ENCODE results near the gene OR2L13.

DNA sequence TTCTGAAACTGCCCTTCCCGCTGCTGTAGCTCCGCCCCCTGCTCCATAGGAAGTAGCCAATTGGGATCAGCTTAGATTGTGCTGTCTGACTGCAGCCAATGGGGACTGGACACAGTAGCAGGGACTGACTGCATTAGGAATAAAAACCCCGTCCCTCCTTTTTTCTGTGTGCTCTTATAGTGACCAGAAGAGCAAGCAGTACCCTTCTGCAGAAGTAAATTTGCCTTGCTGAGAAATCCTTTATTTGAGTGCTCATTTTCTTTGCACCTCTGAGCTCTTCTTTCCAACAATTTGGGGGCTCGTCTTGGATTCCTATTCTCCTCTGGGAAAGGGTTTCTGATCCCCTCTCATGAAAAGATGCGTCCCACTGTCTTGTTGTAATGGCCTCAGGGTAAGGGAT is 16.2 kb downstream of the OR2L13 start:
- TF ChIP-seq CTCF (IDR thresholded peaks at IDR 0.05; ENCODE audit: low read depth, low read length, poor library complexity, severe bottlenecking), result no peak
- no peak for TF ChIP-seq EZH2phosphoT487 (IDR thresholded peaks at IDR 0.05; ENCODE audit: borderline replicate concordance, low read length)
